Vagina (tissue), 2 donors: ENCODE measurements around the gene IMPDH2.

Source experiments
- POLR2A ChIP-seq, 2 donors: fragments of 450-650 bp; IDR thresholded peaks; one replicate each; pipeline ENCODE4 v1.6.1; 2017; ENCODE audit warnings: antibody characterized with exemption in 2 of 2, mild to moderate bottlenecking in 2 of 2, moderate library complexity in 2 of 2
- TF ChIP-seq, protein P1 (sequence below), 3 experiments: fragments of 450-650 bp in 2 of 3; fragments of 200-600 bp in 1 of 3; sonication (generic) in 1 of 3; IDR thresholded peaks; one replicate each; pipeline ENCODE4 v1.5.1; 2017 to 2019; ENCODE audit warnings: antibody characterized with exemption in 3 of 3, mild to moderate bottlenecking in 2 of 3, moderate library complexity in 2 of 3

GRCh38 chr3:49025005-49025792 is 4.0 kb downstream of the IMPDH2 start:
- TF ChIP-seq, protein P1, sequence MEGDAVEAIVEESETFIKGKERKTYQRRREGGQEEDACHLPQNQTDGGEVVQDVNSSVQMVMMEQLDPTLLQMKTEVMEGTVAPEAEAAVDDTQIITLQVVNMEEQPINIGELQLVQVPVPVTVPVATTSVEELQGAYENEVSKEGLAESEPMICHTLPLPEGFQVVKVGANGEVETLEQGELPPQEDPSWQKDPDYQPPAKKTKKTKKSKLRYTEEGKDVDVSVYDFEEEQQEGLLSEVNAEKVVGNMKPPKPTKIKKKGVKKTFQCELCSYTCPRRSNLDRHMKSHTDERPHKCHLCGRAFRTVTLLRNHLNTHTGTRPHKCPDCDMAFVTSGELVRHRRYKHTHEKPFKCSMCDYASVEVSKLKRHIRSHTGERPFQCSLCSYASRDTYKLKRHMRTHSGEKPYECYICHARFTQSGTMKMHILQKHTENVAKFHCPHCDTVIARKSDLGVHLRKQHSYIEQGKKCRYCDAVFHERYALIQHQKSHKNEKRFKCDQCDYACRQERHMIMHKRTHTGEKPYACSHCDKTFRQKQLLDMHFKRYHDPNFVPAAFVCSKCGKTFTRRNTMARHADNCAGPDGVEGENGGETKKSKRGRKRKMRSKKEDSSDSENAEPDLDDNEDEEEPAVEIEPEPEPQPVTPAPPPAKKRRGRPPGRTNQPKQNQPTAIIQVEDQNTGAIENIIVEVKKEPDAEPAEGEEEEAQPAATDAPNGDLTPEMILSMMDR (IDR thresholded peaks at IDR 0.05) = no peak
- no peak for TF ChIP-seq POLR2A (IDR thresholded peaks at IDR 0.05)
